Measurements from ENCODE around the gene MAP4K2. TPM values are rescaled to one million over a fixed set of nuclear protein-coding genes. Genes with fewer than 3 reads are reported as not detected.

MAP4K2 gene
- total RNA-seq, 1 experiment from 2014 or later: 46.5 TPM

DNA sequence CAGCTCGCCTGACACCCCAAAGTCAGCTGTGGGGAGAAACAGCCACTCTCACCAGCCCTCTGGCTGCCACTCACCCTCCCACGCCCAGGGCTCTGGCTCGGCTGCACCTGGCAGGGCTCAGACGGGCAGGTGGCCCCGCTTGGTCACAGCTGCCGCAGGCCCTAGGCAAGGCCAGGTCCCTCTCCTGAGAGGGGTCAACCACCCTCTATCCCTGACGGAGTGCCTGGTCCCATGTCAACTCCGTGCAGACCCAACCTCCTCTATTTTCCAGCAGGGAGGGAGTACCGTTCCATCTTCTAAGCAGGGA lies 1.9 kb downstream of the MAP4K2 start:
- H3K4me1 ChIP-seq (ENCODE audit: insufficient read depth, low read length, poor library complexity, severe bottlenecking): peaks cover 23% of the 10 kb centered on the region

DNA sequence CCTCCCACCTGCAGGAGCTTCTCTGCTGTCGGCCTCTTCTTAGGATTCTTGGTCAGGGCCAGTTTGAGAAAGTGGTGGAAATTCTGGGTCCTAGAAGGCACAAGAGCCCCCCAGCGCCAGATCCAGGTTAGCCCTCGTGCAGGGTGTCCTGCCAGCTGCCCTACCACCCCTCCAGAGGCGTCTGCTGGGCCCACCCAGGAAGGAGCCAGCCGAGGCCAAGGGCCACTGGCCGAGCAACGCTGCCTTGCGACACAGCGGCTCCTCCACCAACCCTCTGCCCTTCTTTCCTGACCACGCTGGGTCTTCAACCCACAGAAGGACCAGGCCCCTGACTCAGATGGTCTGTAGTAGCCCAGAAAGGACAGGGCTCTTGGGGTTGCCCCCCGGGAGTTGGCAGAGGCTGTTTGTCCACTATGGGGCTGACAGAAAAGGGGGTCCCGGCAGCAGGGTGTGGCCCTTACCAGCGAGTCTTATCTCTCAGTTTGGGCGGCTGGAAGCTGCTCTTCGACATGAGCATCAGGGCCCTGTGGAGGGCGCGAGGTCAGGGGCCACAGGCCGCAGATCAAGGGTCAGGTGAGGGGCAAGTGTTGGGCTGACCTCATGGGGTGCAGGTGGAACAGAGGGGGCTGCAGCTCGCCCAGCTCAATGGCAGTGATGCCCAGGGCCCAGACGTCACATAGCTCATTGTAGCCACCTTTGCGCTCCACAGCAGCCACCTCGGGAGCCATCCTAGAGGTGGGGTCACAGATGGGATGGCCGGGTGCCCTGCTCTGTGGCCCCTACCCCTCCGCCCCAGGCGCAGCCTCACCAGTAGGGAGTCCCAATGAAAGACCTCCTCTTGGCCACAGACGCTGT lies 2.5 kb downstream of the MAP4K2 start:
- H3K36me3 ChIP-seq (ENCODE audit: insufficient read depth, low read length, poor library complexity, severe bottlenecking): peaks cover 13% of the 10 kb centered on the region
- peak overlapping the region; percentile 85 for H3K27ac ChIP-seq (ENCODE audit: low read depth, low read length, poor library complexity, severe bottlenecking)
- peaks cover 23% of the 10 kb centered on the region for H3K4me1 ChIP-seq (ENCODE audit: insufficient read depth, low read length, poor library complexity, severe bottlenecking)
- no peaks in the 10 kb centered on the region for H3K27me3 ChIP-seq (replicated peaks; ENCODE audit: insufficient read depth, low read depth, low read length, poor library complexity)
- DNase-seq (ENCODE audit: low spot score): no peak
- ChIA-PET CTCF (interaction anchor here (0.9 kb wide), 1 partner anchor 13 kb away, joined by 4 read pairs; no protein-coding TSS in a partner anchor), POLR2A (ENCODE audit: low non-redundant PET) (no interaction called here)
- intact Hi-C loops (cut with micrococcal nuclease; ENCODE audit: unreplicated experiment): no loop called here
- TF ChIP-seq CTCF (conservative IDR thresholded peaks at IDR 0.05; ENCODE audit: low read depth, low read length): no peak
- no peak for TF ChIP-seq EZH2 (IDR thresholded peaks at IDR 0.05; ENCODE audit: borderline replicate concordance, low read depth, low read length, poor library complexity, severe bottlenecking)
- no peaks in the 10 kb centered on the region for H3K9me3 ChIP-seq (ENCODE audit: low read depth, low read length, poor library complexity, severe bottlenecking)
- H3K4me3 ChIP-seq (ENCODE audit: low read depth, low read length, poor library complexity, severe bottlenecking): no peak overlapping the region
- BruUV-seq (replicated peaks): no TSS peak

More for the DNA sequence above, 1.9 kb downstream of the MAP4K2 start:
- ChIA-PET CTCF (no interaction called here), POLR2A (ENCODE audit: low non-redundant PET) (no interaction called here)
- DNase-seq (ENCODE audit: low spot score): no peak
- Histone ChIP-seq H3K4me3 (ENCODE audit: low read depth, low read length, poor library complexity, severe bottlenecking) (no peak overlapping the region), H3K27me3 (replicated peaks; ENCODE audit: insufficient read depth, low read depth, low read length, poor library complexity) (no peaks in the 10 kb centered on the region), H3K27ac (ENCODE audit: low read depth, low read length, poor library complexity, severe bottlenecking) (peak overlapping the region; percentile 85), H3K36me3 (ENCODE audit: insufficient read depth, low read length, poor library complexity, severe bottlenecking) (peaks cover 8% of the 10 kb centered on the region), H3K9me3 (ENCODE audit: low read depth, low read length, poor library complexity, severe bottlenecking) (no peaks in the 10 kb centered on the region)
- intact Hi-C loops (cut with micrococcal nuclease; ENCODE audit: unreplicated experiment): no loop called here
- TF ChIP-seq CTCF (conservative IDR thresholded peaks at IDR 0.05; ENCODE audit: low read depth, low read length) (no peak), EZH2 (IDR thresholded peaks at IDR 0.05; ENCODE audit: borderline replicate concordance, low read depth, low read length, poor library complexity, severe bottlenecking) (no peak)
- no TSS peak for BruUV-seq (replicated peaks)

DNA sequence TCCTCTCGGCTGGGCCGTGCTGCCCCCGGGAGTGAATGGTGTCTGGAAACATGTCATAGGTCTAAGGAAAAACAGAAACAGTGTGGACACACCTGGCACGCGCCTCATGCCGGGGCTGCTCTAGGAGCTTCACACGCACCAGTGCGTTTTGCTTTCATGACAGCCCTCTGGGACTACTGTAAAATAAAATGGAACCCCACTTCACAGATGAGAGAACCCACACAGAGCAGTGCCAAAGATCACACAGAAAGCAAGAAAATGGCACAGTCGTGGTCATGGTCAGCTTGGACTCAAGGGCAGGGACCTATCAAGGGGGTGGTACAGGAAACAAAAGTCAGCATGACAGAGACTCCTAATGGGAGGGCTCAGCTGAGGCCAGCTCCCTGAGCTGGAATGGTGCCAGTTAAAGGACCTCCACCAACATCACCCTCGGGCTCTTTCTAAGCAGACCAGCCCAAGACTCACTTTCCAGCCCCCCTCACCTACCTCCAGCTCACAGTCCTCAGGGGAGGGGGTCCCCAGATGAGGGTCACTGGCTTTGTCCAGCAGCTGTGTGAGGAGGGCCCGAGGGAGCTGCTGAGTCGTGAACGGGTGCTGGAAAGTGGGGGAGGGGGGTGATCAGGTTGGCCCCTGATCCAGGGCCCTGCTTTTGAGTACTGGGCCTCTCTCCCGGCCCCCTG lies 3.3 kb downstream of the MAP4K2 start:
- ChIA-PET POLR2A (ENCODE audit: low non-redundant PET) (no interaction called here), CTCF (interaction anchor here (0.9 kb wide), 1 partner anchor 12 kb away, joined by 4 read pairs; no protein-coding TSS in a partner anchor)
- Histone ChIP-seq H3K27ac (ENCODE audit: low read depth, low read length, poor library complexity, severe bottlenecking) (peak overlapping the region; percentile 85), H3K36me3 (ENCODE audit: insufficient read depth, low read length, poor library complexity, severe bottlenecking) (peaks cover 9% of the 10 kb centered on the region), H3K9me3 (ENCODE audit: low read depth, low read length, poor library complexity, severe bottlenecking) (no peaks in the 10 kb centered on the region), H3K4me1 (ENCODE audit: insufficient read depth, low read length, poor library complexity, severe bottlenecking) (peaks cover 23% of the 10 kb centered on the region), H3K27me3 (replicated peaks; ENCODE audit: insufficient read depth, low read depth, low read length, poor library complexity) (no peaks in the 10 kb centered on the region), H3K4me3 (ENCODE audit: low read depth, low read length, poor library complexity, severe bottlenecking) (no peak overlapping the region)
- DNase-seq (ENCODE audit: low spot score): no peak
- TF ChIP-seq CTCF (conservative IDR thresholded peaks at IDR 0.05; ENCODE audit: low read depth, low read length) (no peak), EZH2 (IDR thresholded peaks at IDR 0.05; ENCODE audit: borderline replicate concordance, low read depth, low read length, poor library complexity, severe bottlenecking) (no peak)
- intact Hi-C loops (cut with micrococcal nuclease; ENCODE audit: unreplicated experiment): no loop called here
- BruUV-seq (replicated peaks): no TSS peak
